MM.1S (cell line): ENCODE results near the gene NUMA1.

Source experiments
- CTCF ChIP-seq: fragments of 300-600 bp; sonication (generic); IDR thresholded peaks from 2 replicates; pipeline ENCODE4 v1.5.1; 2016; ENCODE audit warnings: antibody characterized with exemption, low read length, mixed read lengths
- EZH2 ChIP-seq: fragments of 300-600 bp; sonication (generic); optimal IDR thresholded peaks from 2 replicates; pipeline ENCODE3; 2017; ENCODE audit warnings: low read depth, mild to moderate bottlenecking, antibody characterized with exemption, low read length, mixed read lengths
- EZH2phosphoT487 ChIP-seq: fragments of 300-600 bp; sonication (generic); IDR thresholded peaks from 2 replicates; pipeline ENCODE4 v1.6.1; 2018; ENCODE audit warnings: antibody characterized with exemption, low read length

DNA sequence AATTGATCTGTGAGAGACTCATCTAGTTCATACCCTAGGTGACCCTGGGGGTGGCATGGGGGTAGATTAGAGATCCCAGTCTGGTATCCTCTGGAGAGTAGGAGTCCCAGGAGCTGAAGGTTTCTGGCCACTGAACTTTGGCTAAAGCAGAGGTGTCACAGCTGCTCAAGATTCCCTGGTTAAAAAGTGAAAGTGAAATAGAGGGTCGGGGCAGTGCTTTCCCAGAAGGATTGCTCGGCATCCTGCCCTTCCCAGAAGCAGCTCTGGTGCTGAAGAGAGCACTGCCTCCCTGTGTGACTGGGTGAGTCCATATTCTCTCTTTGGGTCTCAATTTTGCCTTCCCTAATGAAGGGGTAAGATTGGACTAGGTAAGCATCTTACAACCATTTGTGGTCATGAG lies 81.0 kb downstream of the NUMA1 start:
- no peak for TF ChIP-seq CTCF
- no peak for TF ChIP-seq EZH2
- TF ChIP-seq EZH2phosphoT487, result no peak
